AG08396 (cell line): Measurements from ENCODE around the gene SLC4A2.

Source experiments
- DNase-seq: peaks from one replicate; pipeline ENCODE4 v3.0.0; 2012; ENCODE audit warnings: low spot score, mixed read lengths

The SLC4A2 gene

GRCh38 chr7:151045967-151046366, 13.4 kb upstream of the SLC4A2 start:
- DNase-seq, result no peak

GRCh38 chr7:151046603-151047573, 12.5 kb upstream of the SLC4A2 start:
- DNase-seq, result peak; percentile 58

- no peak for DNase-seq
Measured at GRCh38 chr7:151047976-151048815, 11.2 kb upstream of the SLC4A2 start, which contains the start of gene ASIC3. Gene ASIC3, plus strand, starts transcription at chr7:151048531. Its CDS starts 355 bp downstream, at chr7:151048886.

- DNase-seq, result no peak
Measured at GRCh38 chr7:151048911-151049463, 10.4 kb upstream of the SLC4A2 start.

GRCh38 chr7:151051108-151051507, 8.3 kb upstream of the SLC4A2 start:
- peak; percentile 86 for DNase-seq

GRCh38 chr7:151053096-151053495, 6.3 kb upstream of the SLC4A2 start:
- no peak for DNase-seq

- no peak for DNase-seq
Measured at GRCh38 chr7:151053751-151054150, 5.6 kb upstream of the SLC4A2 start.

- DNase-seq, result no peak
Measured at GRCh38 chr7:151056283-151056665, 3.1 kb upstream of the SLC4A2 start.

- no peak for DNase-seq
Measured at GRCh38 chr7:151056666-151057505, 2.5 kb upstream of the SLC4A2 start.

GRCh38 chr7:151057506-151057988, 1.8 kb upstream of the SLC4A2 start, which contains the start of gene CDK5:
Gene CDK5, minus strand, starts transcription at chr7:151057897. Its CDS starts 49 bp downstream, at chr7:151057848.
- peak; percentile 62 for DNase-seq

GRCh38 chr7:151057989-151058780, 1.2 kb upstream of the SLC4A2 start:
- DNase-seq, result peak; percentile 99

- DNase-seq, result no peak
Measured at GRCh38 chr7:151058781-151059366, 515 bp upstream of the SLC4A2 start.

GRCh38 chr7:151060113-151060415, 675 bp downstream of the SLC4A2 start:
- no peak for DNase-seq

GRCh38 chr7:151060416-151061212, 1.2 kb downstream of the SLC4A2 start:
- peak; percentile 51 for DNase-seq

GRCh38 chr7:151061213-151062110, 2.1 kb downstream of the SLC4A2 start:
- no peak for DNase-seq

GRCh38 chr7:151062111-151062398, 2.7 kb downstream of the SLC4A2 start:
- DNase-seq, result no peak

- DNase-seq, result peak; percentile 84
Measured at GRCh38 chr7:151062399-151063211, 3.2 kb downstream of the SLC4A2 start.

GRCh38 chr7:151063212-151063561, 3.8 kb downstream of the SLC4A2 start:
- DNase-seq, result peak; percentile 67
